Measurements from ENCODE around the gene ZNF618.

GRCh38 chr9:114096041-114096511 is 220.0 kb downstream of the ZNF618 start:
- TF ChIP-seq CTCF (IDR thresholded peaks at IDR 0.05) (no peak; the same call in 1 of the 2 replicates), POLR2AphosphoS5 (IDR thresholded peaks at IDR 0.05; ENCODE audit: low read depth, low read length) (no peak), SIN3A (IDR thresholded peaks at IDR 0.05; ENCODE audit: borderline replicate concordance, insufficient read depth, low read depth, low read length) (no peak)

Measured in Panc1 (cell line).